GM18861 (cell line): ENCODE results near the gene PTPRD.
A peak's percentile ranks its signal among the peaks of the same experiment; 100 is the strongest.

Experiments
- ATAC-seq: cut with Tn5 transposase; IDR thresholded peaks from one replicate; pipeline ENCODE4 v1.9.1; 2021; ENCODE audit not compliant: unreplicated experiment

The PTPRD gene

GRCh38 chr9:9790216-9790872, 822.5 kb downstream of the PTPRD start:
- peak; percentile 59 for ATAC-seq

DNA sequence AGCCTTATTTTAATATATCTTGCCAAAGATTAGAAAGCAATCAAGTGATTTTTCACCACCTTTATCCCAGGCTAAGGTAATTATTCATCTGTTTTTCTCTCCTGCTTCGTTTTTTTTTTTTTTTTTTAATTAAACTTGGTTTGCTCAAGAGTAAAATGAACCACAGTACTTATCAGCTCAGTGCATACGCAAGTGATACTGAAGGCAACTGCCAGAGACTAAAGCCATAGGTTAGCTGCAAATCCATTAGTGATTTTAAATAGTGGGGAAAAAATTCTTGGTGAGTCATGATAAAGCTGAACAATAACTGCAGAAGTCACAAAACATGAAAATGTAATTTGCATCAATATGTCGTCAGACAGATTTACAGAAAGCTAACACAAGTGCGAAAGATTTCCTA, 829.1 kb downstream of the PTPRD start:
- ATAC-seq: no peak

DNA sequence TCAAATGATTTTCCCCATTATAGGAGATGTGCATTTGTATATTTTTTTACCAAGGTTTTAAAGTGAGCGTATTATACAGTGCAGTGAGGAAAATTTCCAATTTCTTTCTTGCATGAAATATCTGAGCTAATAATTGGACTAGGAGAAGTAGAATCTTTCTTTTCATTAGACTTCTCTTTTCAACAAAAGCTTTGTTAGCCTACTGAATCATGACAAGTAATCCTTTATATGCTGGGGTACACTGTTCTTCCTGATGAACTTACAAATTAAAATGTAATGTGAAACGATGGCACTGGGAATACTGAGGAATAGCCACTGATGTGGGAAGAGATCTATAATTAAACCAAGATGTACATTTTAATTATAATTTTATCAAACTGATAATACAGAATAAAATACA, 829.6 kb downstream of the PTPRD start:
- ATAC-seq: no peak

DNA sequence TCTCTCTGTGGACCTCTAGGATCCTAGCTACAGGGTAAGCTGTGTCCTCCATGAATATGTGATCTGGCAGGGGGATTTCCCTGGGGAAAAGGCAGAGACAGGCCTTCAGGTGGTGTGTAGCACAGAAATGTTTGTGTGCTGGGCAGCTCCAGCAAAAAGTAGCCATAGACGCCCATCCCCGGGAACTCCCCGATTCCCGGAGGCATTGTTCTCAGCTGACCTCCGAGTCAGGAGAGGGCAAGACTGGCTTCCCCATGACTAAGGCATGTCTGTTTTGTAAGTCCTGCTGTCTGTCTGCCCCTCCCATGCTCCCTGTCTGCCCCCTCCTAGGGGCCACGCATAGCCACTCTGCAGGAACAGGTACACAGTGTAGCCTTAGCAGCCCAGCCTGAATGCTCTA, 834.5 kb downstream of the PTPRD start:
- ATAC-seq: no peak

DNA sequence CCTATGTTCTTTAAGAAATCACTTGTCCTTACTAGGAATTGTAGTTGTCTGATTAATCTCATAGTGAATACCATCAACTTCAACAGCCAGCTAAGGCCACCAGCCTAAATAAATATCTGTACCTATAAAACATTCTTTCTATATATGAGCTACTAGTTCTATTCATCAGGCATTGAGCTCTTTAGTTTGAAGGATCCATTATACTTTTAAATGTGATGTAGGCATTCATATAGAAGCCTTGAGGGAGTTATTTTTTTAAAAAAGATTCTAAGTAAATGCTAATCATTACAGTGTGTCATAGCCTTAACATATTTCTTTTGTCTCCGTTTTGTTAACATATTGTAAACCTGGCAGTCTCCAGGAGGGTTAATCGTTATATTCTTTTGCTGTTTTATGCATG, 838.3 kb downstream of the PTPRD start:
- ATAC-seq: no peak

GRCh38 chr9:9771314-9771713, 841.5 kb downstream of the PTPRD start:
- ATAC-seq: no peak

DNA sequence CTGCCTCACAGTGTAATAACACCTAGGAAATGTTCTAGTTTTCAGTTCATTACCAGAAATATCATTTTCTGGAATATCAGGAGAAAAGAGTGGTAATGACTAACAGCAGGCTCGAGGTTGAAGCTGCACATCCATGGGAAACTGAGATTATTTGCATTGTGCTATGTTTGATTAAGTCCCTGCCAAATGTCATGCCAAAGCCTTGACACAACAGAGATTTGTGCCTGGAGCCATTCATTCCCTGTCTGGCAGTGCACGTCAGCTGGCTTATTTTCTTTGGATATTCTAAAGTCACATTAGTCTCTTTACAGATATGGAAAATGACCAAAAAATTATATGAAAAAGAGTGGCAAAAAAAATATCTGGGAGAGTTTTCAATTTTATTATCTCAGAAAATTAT, 848.0 kb downstream of the PTPRD start:
- no peak for ATAC-seq

DNA sequence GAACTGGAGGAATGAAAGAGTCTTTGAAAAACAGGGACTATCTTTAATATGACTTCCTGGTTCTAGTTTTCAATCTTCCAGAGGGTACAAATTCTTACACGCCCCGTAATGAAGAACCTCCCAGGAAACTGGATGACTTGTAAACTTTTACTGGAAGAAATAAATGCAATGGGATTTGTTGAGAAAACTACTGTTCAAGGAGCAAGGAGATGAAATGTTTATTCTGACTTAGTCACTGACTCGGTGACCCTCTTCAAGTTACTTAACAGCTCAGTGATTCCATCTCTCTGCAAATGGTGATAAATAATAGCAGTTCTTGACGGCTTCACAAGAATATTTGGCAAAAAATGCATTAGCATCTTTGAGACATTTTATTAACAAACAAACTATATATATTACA, 858.6 kb downstream of the PTPRD start:
- ATAC-seq: no peak

DNA sequence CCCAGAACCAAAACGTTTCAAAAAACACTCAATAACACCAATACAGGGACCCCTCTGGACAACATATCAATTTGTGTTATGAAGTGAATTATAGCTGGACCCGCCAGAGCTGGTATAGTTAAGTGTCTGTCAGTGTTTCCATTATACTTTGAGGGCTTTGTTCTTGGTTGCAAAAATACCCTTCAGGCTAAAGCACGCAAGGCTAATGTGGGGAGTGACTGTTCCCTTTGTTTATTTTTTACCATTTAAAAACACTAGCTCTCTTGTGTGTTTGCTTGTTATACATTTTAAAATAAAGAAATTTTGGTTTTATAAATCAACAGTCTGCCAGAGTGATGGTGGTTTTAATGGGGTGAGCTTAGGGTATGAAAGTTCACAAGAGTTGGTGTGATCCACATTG, 859.5 kb downstream of the PTPRD start:
- no peak for ATAC-seq

- ATAC-seq: no peak
Measured at GRCh38 chr9:9752722-9753121, 860.1 kb downstream of the PTPRD start.

- no peak for ATAC-seq
Measured at GRCh38 chr9:9751996-9752395, 860.8 kb downstream of the PTPRD start.

GRCh38 chr9:9750719-9751118, 862.1 kb downstream of the PTPRD start:
- no peak for ATAC-seq

DNA sequence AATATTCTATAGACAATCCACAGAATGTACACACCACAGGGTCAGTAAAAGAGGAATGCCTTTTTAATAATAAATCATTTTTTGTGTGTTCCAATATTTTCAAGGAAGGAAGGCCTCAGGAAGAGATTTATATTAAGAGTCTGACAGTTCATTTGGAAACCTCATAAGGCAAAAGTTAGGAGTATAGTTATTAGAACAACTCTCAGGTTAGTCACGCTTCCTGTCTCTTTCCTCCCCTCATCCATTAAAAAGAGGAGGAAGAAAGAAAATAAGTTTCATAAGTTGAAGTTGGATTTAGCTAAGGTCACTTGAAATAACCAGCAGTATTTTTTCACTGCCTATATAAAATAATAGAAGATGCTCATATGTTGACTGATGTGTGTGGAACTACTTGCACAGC, 863.2 kb downstream of the PTPRD start:
- no peak for ATAC-seq

- no peak for ATAC-seq
Measured at GRCh38 chr9:9747787-9748186, 865.0 kb downstream of the PTPRD start.

- no peak for ATAC-seq
Measured at GRCh38 chr9:9746826-9747225, 866.0 kb downstream of the PTPRD start.

- no peak for ATAC-seq
Measured at GRCh38 chr9:9743822-9744221, 869.0 kb downstream of the PTPRD start.

DNA sequence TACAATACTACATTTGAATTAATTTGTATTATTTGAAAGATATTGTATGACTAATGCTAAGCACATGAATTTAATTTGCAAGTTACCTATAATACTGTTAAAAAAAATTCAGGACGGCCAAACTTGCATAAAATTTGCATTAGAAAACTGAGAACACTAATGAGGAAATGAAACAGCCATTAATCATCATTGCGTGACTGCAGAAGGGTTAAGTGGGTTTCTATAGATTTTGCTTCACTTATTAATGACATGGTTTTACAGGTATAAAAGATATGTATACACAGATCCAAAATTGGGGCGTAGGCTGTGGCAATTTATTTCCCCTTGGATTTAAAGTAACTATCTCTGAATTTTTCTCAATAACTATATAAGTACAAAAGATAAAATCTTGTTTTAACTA, 882.6 kb downstream of the PTPRD start:
- ATAC-seq: peak; percentile 82

DNA sequence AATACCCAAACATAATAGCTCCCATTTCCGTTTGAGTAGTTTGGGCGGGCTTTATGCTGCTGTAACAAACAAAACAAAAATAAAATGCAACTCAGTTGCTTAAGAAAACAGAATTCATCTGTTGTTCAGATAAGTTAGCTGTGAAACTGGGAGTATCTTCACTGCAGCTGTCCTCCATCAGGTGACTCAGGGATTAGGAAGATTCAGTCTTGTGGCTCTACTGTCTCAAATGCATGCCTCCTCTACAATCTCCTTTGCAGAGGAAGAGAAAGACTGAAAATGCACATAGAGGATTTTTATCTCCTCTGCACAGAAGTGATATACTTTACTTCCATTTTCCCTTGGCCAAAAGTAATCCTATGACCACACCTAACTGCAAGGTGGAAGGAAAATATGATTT, 883.7 kb downstream of the PTPRD start:
- no peak for ATAC-seq

- no peak for ATAC-seq
Measured at GRCh38 chr9:9719373-9720112, 893.3 kb downstream of the PTPRD start.

- no peak for ATAC-seq
Measured at GRCh38 chr9:9718691-9719090, 894.1 kb downstream of the PTPRD start.

- no peak for ATAC-seq
Measured at GRCh38 chr9:9679433-9679832, 933.4 kb downstream of the PTPRD start.

GRCh38 chr9:9674461-9674860, 938.3 kb downstream of the PTPRD start:
- ATAC-seq: no peak

DNA sequence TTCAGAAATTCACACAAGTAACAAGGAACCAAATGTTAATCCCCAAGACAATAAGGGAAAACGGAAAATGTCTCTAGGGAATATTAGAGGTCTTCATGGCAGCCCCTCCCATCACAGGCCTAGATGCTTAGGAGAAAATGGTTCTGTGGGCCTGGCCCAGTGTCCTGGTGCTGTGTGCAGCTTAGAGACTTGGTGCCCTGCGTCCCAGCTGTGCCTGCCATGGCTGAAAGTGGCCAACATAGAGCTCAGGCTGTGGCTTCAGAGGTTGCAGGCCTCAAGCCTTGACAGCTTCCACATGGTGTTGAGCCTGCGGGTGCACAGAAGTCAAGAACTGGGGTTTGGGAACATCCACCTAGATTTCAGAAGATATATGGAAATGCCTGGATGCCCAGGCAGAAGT, 942.3 kb downstream of the PTPRD start:
- no peak for ATAC-seq
